WTC11 (cell line): ENCODE results near the gene CRAMP1.

ENCODE experiments used
- ATF2 ChIP-seq: sonication (generic); formaldehyde crosslinking; IDR thresholded peaks from 2 replicates; pipeline ENCODE4 v1.8.1; 2022; ENCODE audit warnings: low read depth, missing genetic modification reagents, borderline replicate concordance
- ESRRA ChIP-seq: sonication (generic); formaldehyde crosslinking; IDR thresholded peaks from 2 replicates; pipeline ENCODE4 v1.8.1; 2022; ENCODE audit warnings: mild to moderate bottlenecking, missing genetic modification reagents, borderline replicate concordance
- SP1 ChIP-seq: sonication (generic); formaldehyde crosslinking; conservative IDR thresholded peaks from 2 replicates; pipeline ENCODE4 v1.8.1; 2022; ENCODE audit warnings: missing genetic modification reagents
- ZBTB21 ChIP-seq: sonication (generic); formaldehyde crosslinking; IDR thresholded peaks from 2 replicates; pipeline ENCODE4 v1.8.1; 2023; ENCODE audit warnings: mild to moderate bottlenecking, missing genetic modification reagents, borderline replicate concordance
- TF ChIP-seq, protein P1 (sequence below): sonication (generic); formaldehyde crosslinking; IDR thresholded peaks from 2 replicates; pipeline ENCODE4 v1.8.1; 2023; ENCODE audit warnings: mild to moderate bottlenecking, missing genetic modification reagents, moderate library complexity
- TF ChIP-seq, protein P2 (sequence below): fragments of 200-600 bp; IDR thresholded peaks from 2 replicates; pipeline ENCODE4 v1.8.0; 2022; ENCODE audit warnings: antibody characterized with exemption

DNA sequence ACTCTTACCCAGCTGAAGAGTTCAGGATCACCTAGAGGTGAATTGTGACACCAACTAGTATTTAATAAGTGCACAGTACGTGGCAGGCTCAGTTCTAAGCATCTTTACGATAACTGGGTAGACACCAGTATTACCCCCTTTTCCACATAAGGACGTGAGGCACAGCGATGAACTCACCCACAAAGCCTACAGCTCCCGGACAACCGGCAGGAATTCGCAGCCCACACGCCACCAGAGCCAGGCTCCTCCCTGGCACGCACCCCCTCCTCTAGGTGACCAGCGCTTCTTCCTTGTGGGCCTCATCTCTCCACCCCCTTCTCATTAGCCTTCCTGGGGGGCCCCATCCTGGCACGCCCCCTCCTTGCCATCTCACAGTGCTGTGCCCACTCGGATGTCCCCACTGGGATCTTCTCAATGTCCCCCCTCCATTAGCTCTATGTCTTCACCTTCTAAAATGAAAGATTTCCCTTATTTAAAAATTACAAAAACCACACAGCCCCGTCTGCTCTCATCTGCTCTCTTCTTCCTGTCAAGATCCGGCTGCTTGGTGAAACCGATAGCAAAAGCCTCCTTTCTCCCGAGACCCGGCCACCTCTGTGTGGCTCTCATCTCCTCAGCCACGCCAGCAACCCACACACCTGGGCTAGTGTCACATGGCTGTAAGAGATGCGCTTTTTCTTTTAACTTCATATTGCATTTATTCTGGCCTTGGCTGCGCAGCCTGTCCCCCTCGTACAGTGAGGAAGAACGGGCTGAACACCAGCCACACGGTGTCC lies 21.0 kb upstream of the CRAMP1 start:
- TF ChIP-seq, protein P1, sequence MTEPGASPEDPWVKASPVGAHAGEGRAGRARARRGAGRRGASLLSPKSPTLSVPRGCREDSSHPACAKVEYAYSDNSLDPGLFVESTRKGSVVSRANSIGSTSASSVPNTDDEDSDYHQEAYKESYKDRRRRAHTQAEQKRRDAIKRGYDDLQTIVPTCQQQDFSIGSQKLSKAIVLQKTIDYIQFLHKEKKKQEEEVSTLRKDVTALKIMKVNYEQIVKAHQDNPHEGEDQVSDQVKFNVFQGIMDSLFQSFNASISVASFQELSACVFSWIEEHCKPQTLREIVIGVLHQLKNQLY (CRISPR knock-in tag) = no peak
- TF ChIP-seq, protein P2, sequence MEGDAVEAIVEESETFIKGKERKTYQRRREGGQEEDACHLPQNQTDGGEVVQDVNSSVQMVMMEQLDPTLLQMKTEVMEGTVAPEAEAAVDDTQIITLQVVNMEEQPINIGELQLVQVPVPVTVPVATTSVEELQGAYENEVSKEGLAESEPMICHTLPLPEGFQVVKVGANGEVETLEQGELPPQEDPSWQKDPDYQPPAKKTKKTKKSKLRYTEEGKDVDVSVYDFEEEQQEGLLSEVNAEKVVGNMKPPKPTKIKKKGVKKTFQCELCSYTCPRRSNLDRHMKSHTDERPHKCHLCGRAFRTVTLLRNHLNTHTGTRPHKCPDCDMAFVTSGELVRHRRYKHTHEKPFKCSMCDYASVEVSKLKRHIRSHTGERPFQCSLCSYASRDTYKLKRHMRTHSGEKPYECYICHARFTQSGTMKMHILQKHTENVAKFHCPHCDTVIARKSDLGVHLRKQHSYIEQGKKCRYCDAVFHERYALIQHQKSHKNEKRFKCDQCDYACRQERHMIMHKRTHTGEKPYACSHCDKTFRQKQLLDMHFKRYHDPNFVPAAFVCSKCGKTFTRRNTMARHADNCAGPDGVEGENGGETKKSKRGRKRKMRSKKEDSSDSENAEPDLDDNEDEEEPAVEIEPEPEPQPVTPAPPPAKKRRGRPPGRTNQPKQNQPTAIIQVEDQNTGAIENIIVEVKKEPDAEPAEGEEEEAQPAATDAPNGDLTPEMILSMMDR = no peak
- TF ChIP-seq ZBTB21 = no peak
- no peak for TF ChIP-seq ESRRA (CRISPR knock-in tag)
- no peak for TF ChIP-seq ATF2
- TF ChIP-seq SP1 (CRISPR knock-in tag) = no peak
